Astrocyte (in vitro differentiated cells and primary cell): Measurements from ENCODE around the gene PSMA7.

ENCODE experiments used
- EZH2 ChIP-seq: IDR thresholded peaks from 2 replicates; pipeline ENCODE4 v1.6.1; 2012; ENCODE audit warnings: mild to moderate bottlenecking, low read length, inconsistent platforms; ENCODE audit not compliant: insufficient read depth
- TF ChIP-seq, protein P1 (sequence below): IDR thresholded peaks from 2 replicates; pipeline ENCODE4 v1.5.1; 2011; ENCODE audit warnings: low read depth, mild to moderate bottlenecking, inconsistent platforms, low read length, moderate library complexity; ENCODE audit not compliant: insufficient read depth

DNA sequence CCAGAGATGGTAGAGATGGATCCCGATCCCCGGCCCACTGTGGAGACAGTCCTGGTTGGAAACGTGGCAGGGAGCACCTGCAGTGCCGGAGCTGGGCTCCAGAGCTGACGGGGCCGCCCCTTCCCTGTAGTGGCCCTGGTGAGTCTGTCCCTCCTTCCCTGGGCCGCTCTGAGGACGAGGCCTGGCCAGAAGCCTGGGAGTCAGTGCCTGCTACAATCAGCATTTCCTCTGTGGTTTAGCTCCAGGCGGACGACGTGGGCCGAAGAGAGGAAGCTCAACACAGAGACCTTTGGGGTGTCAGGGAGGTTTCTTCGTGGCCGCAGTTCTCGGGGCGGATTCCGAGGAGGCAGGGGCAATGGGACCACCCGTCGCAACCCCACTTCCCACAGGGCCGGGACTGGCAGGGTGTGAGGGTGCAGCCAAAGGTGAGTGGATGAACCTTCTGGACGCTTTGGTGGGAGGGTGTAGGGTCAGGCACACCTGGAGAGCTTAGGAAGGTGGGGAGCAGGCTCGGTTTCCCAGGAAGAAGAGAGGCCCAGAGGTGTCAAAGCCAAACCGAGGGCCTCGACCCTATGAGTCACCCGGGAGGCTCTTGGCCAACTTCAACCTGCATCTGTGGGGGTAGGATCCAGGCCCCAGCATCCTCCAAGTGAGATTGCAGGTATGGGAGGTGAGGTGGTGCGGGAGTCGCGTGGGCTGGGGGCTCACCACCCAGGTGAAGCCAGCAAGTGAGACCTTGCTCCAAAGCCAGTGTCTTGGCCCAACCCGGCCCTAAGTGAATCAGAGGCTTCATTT, 9.9 kb downstream of the PSMA7 start:
- TF ChIP-seq, protein P1, sequence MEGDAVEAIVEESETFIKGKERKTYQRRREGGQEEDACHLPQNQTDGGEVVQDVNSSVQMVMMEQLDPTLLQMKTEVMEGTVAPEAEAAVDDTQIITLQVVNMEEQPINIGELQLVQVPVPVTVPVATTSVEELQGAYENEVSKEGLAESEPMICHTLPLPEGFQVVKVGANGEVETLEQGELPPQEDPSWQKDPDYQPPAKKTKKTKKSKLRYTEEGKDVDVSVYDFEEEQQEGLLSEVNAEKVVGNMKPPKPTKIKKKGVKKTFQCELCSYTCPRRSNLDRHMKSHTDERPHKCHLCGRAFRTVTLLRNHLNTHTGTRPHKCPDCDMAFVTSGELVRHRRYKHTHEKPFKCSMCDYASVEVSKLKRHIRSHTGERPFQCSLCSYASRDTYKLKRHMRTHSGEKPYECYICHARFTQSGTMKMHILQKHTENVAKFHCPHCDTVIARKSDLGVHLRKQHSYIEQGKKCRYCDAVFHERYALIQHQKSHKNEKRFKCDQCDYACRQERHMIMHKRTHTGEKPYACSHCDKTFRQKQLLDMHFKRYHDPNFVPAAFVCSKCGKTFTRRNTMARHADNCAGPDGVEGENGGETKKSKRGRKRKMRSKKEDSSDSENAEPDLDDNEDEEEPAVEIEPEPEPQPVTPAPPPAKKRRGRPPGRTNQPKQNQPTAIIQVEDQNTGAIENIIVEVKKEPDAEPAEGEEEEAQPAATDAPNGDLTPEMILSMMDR, result no peak
- TF ChIP-seq EZH2, result no peak
